ENCODE results near the gene PLPP1.

Gene PLPP1

GRCh38 chr5:55387865-55388264 is 146.9 kb downstream of the PLPP1 start:
- TF ChIP-seq, protein P1, sequence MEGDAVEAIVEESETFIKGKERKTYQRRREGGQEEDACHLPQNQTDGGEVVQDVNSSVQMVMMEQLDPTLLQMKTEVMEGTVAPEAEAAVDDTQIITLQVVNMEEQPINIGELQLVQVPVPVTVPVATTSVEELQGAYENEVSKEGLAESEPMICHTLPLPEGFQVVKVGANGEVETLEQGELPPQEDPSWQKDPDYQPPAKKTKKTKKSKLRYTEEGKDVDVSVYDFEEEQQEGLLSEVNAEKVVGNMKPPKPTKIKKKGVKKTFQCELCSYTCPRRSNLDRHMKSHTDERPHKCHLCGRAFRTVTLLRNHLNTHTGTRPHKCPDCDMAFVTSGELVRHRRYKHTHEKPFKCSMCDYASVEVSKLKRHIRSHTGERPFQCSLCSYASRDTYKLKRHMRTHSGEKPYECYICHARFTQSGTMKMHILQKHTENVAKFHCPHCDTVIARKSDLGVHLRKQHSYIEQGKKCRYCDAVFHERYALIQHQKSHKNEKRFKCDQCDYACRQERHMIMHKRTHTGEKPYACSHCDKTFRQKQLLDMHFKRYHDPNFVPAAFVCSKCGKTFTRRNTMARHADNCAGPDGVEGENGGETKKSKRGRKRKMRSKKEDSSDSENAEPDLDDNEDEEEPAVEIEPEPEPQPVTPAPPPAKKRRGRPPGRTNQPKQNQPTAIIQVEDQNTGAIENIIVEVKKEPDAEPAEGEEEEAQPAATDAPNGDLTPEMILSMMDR (conservative IDR thresholded peaks at IDR 0.05; ENCODE audit: low read depth, low read length), result no peak
- no peak for DNase-seq (ENCODE audit: low read depth)
- H3K4me3 ChIP-seq (ENCODE audit: low read depth, low read length), result no peak overlapping the region

GRCh38 chr5:55386356-55386755 is 148.4 kb downstream of the PLPP1 start:
- no peak for DNase-seq (ENCODE audit: low read depth)
- TF ChIP-seq, protein P1 (conservative IDR thresholded peaks at IDR 0.05; ENCODE audit: low read depth, low read length), result no peak
- H3K4me3 ChIP-seq (ENCODE audit: low read depth, low read length), result no peak overlapping the region

- no peak for DNase-seq (ENCODE audit: low read depth)
- TF ChIP-seq, protein P1 (conservative IDR thresholded peaks at IDR 0.05; ENCODE audit: low read depth, low read length), result no peak
- H3K4me3 ChIP-seq (ENCODE audit: low read depth, low read length), result no peak overlapping the region
Observed at GRCh38 chr5:55385846-55386245, 148.9 kb downstream of the PLPP1 start.

GRCh38 chr5:55385227-55385626 is 149.5 kb downstream of the PLPP1 start:
- TF ChIP-seq, protein P1 (conservative IDR thresholded peaks at IDR 0.05; ENCODE audit: low read depth, low read length), result no peak
- DNase-seq (ENCODE audit: low read depth), result no peak
- H3K4me3 ChIP-seq (ENCODE audit: low read depth, low read length), result no peak overlapping the region

- TF ChIP-seq, protein P1 (conservative IDR thresholded peaks at IDR 0.05; ENCODE audit: low read depth, low read length), result no peak
- DNase-seq (ENCODE audit: low read depth), result no peak
- H3K4me3 ChIP-seq (ENCODE audit: low read depth, low read length), result no peak overlapping the region
Observed at GRCh38 chr5:55384072-55384471, 150.7 kb downstream of the PLPP1 start.

GRCh38 chr5:55383254-55383653 is 151.5 kb downstream of the PLPP1 start:
- no peak for DNase-seq (ENCODE audit: low read depth)
- no peak overlapping the region for H3K4me3 ChIP-seq (ENCODE audit: low read depth, low read length)
- TF ChIP-seq, protein P1 (conservative IDR thresholded peaks at IDR 0.05; ENCODE audit: low read depth, low read length), result no peak

DNA sequence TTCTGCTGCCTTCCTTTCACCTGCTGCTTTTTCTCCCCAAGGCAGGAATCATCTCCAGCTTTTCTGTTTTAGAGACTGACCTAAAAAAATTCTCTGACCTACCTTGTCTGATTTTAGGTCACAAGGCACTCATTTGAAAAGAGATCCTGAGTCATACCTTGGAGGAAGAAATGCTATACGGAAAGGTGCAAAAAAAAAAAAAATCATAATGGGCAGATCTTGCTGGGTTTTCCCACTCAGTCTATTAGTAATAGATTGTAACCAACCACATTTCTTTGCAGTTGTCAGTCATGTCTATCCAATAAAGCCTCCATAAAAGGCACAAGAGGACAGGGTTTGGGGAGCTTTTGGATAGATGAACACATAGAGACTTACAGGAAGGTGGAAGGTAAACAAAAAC is 157.0 kb downstream of the PLPP1 start:
- TF ChIP-seq, protein P1 (conservative IDR thresholded peaks at IDR 0.05; ENCODE audit: low read depth, low read length), result no peak
- H3K4me3 ChIP-seq (ENCODE audit: low read depth, low read length), result no peak overlapping the region
- no peak for DNase-seq (ENCODE audit: low read depth)
